Tibial nerve (tissue), 4 donors: ENCODE data around the gene MED8.

Experiments used
- CTCF ChIP-seq, 5 experiments: fragments of 200-600 bp in 3 of 5; fragments of 450-650 bp in 2 of 5; sonication (generic) in 3 of 5; IDR thresholded peaks; one replicate each; pipeline ENCODE4 v1.5.1; 2016 to 2019; ENCODE audit warnings: antibody characterized with exemption in 5 of 5, mild to moderate bottlenecking in 3 of 5, moderate library complexity in 2 of 5
- EP300 ChIP-seq, 2 donors: sonication (generic); formaldehyde crosslinking; IDR thresholded peaks; one replicate each; pipeline ENCODE4 v1.6.1; 2017; ENCODE audit warnings: antibody characterized with exemption in 2 of 2, mild to moderate bottlenecking in 1 of 2

- TF ChIP-seq CTCF (IDR thresholded peaks at IDR 0.05) (no peak), EP300 (IDR thresholded peaks at IDR 0.05) (no peak)
Measured at GRCh38 chr1:43432907-43433306, 43.3 kb upstream of the MED8 start.
